Measurements from ENCODE around the gene TRAF3.

TRAF3 gene

GRCh38 chr14:102866982-102867761 lies 89.9 kb downstream of the TRAF3 start:
- no peak overlapping the region for H3K4me3 ChIP-seq (replicated peaks; ENCODE audit: low read depth, low read length)
- TF ChIP-seq CTCF (IDR thresholded peaks at IDR 0.05; ENCODE audit: low read length, missing control alignments) = no peak
- DNase-seq (ENCODE audit: low read depth) = no peak

GRCh38 chr14:102867826-102868580 lies 90.8 kb downstream of the TRAF3 start:
- no peak for TF ChIP-seq CTCF (IDR thresholded peaks at IDR 0.05; ENCODE audit: low read length, missing control alignments)
- no peak for DNase-seq (ENCODE audit: low read depth)
- no peak overlapping the region for H3K4me3 ChIP-seq (replicated peaks; ENCODE audit: low read depth, low read length)

- no peak for DNase-seq (ENCODE audit: low read depth)
- no peak for TF ChIP-seq CTCF (IDR thresholded peaks at IDR 0.05; ENCODE audit: low read length, missing control alignments)
Measured at GRCh38 chr14:102868956-102869547, 91.8 kb downstream of the TRAF3 start.

GRCh38 chr14:102870246-102870645 lies 93.0 kb downstream of the TRAF3 start:
- TF ChIP-seq CTCF (IDR thresholded peaks at IDR 0.05; ENCODE audit: low read length, missing control alignments) = no peak
- H3K4me3 ChIP-seq (replicated peaks; ENCODE audit: low read depth, low read length) = no peak overlapping the region
- no peak for DNase-seq (ENCODE audit: low read depth)

More at GRCh38 chr14:102868956-102869547, 91.8 kb downstream of the TRAF3 start:
- no peak overlapping the region for H3K4me3 ChIP-seq (replicated peaks; ENCODE audit: low read depth, low read length)

- DNase-seq (ENCODE audit: low read depth) = no peak
- H3K4me3 ChIP-seq (replicated peaks; ENCODE audit: low read depth, low read length) = no peak overlapping the region
- no peak for TF ChIP-seq CTCF (IDR thresholded peaks at IDR 0.05; ENCODE audit: low read length, missing control alignments)
Measured at GRCh38 chr14:102870994-102871831, 94.0 kb downstream of the TRAF3 start.

- no peak for TF ChIP-seq CTCF (IDR thresholded peaks at IDR 0.05; ENCODE audit: low read length, missing control alignments)
- no peak overlapping the region for H3K4me3 ChIP-seq (replicated peaks; ENCODE audit: low read depth, low read length)
- no peak for DNase-seq (ENCODE audit: low read depth)
Measured at GRCh38 chr14:102872020-102872419, 94.8 kb downstream of the TRAF3 start.

Measured in fibroblast of pulmonary artery (primary cell).